Hematopoietic multipotent progenitor cell (in vitro differentiated cells): ENCODE results near the gene ANKRD2. TPM values are rescaled to one million over a fixed set of nuclear protein-coding genes. Genes with fewer than 3 reads are reported as not detected.
"Not testable (repeated sequence)": the region's sequence is repeated elsewhere in the genome, so short reads cannot be mapped to it uniquely, and the experiment has no call there.

Source experiments
- DNase-seq, 3 donors: peaks; one replicate each; pipeline ENCODE4 v3.0.0-alpha.2; 2011 to 2015; ENCODE audit warnings: low read depth in 2 of 3, low spot score in 2 of 3
- total RNA-seq: library from RNA; depleted of rRNA; stranded (reverse); fragments of >200 nt; gene quantifications from one replicate; pipeline ENCODE4 v1.2.3, GENCODE V29; 2012

The ANKRD2 gene
- total RNA-seq, 1 donor, result not detected

DNA sequence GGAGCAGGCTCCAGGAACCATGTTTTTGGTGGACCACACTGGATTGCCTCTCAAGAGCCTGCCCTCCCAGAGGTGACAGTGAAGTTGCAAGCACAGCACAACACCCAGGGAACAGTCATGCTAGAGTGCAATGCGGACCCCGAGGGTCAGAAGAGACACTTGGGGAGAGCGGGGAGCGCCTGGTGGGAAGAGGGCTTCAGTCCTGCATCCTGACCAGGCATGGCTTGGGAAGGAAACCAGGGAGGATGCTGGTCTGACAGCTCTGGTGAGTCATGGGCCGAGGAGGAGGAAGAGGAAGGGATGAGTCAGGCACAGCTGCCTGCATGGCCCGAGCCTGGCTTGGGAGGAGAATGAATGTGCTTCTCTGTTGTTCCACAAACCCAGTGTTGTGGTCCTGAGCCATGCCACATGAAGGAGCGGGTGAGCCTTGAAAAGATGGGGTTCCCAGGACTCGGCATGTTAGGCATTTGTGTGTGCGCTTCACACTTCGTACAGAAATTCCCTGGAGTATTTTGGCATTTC lies 29.5 kb upstream of the ANKRD2 start:
- DNase-seq, result peak in 2 of 3 donors; percentile 61 to 89

DNA sequence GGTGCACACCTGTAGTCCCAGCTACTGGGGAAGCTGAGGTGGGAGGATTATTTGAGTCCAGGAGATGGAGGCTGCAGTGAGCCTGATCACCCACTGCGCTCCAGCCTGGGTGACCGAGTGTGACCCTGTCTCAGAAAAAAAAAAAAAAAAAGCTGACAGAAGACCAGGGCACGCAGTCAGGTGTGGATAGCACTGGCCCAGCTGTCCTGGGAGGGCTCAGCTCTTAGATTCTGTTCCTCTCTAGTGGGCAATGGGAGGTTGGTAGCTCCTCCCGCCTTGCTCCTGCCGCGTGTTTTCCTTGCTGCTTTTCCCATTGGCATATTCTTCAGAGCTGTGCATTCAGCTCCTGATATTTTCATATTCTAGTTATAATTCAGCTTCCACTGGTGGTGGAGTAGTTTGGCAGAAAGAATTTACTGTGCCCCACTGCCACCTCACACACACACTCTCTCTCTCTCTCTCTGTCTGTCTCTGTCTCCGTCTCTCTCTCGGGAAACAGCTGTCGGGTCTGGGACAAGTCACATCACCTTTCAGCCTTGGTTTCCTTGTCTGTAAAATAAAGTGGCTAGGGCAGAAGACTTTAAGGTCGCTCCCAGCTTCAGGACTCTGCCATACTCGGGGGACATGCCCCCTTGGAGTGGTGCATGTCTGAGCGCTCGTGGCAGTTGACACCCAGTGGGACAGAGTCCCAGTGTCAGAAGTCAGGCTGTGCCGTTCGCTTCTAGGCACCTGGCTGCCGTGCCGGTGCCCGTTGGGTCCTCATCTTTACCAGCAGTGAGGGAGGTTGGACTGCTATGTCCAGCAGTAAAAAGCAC lies 25.9 kb upstream of the ANKRD2 start:
- DNase-seq, result no peak

DNA sequence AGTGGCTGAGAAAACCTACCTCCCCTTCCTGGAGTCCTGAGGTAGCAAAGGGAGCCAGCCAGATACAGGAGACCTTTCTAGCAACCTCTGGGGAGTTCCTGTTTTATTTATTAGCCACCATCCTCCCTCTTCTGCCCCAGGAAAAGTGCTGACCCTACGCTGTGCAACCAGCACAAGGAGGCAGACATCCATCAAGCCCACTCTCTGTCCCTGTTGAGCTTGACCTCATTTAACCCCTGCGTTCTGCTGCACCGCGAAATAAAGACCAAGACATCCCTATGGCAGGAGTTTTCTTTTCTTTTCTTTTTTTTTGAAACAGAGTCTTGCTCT lies 25.3 kb upstream of the ANKRD2 start:
- DNase-seq, result no peak

DNA sequence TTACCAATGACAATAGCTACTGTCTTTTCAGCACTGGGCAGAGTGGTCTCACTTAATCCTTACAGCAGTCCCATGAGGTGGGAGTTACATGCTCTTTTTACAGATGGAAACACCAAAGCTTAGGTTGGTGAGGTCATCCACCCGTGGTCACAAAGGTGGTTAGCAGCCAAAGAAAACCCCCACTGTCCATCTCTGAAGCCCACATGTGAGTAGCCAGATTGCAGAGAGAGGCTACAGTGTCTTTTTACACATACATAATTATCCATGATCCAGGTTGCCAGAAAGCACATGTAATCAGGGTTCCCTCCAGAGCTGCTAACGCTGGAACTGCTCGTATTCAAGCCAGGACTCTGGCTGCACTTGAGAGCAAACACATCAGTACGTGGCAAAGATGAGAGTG lies 24.6 kb upstream of the ANKRD2 start:
- DNase-seq, result no peak

DNA sequence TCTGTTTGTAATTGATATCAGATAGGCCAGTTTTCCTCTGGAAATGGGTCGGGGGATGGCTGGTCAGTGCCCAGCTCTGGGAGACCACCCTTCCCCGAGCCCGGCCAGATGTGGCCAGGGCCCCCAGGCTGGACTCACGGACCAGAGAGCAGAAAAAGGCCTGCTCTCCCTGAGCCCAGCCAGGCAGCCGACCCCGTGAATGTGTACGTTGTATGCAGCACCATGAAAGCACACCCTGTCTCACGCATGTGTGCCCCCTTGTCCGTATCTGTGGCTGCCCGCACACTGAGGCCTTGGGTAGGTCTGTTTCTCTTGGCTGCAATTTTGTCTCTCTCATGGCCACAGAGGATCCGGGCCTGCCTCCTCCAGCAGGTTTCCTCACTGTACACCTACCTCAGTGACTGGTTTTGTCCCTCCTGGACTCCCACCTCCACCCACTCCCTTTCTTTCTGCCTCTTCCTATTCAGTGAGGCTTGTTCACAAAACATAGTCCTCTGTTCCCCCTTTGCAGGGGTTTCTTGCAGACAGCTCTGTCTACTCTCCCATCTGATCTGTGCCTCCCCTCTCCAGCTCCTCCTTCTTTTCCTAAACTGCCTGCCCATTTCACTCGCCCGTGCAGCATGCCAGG lies 23.6 kb upstream of the ANKRD2 start:
- DNase-seq, result no peak

DNA sequence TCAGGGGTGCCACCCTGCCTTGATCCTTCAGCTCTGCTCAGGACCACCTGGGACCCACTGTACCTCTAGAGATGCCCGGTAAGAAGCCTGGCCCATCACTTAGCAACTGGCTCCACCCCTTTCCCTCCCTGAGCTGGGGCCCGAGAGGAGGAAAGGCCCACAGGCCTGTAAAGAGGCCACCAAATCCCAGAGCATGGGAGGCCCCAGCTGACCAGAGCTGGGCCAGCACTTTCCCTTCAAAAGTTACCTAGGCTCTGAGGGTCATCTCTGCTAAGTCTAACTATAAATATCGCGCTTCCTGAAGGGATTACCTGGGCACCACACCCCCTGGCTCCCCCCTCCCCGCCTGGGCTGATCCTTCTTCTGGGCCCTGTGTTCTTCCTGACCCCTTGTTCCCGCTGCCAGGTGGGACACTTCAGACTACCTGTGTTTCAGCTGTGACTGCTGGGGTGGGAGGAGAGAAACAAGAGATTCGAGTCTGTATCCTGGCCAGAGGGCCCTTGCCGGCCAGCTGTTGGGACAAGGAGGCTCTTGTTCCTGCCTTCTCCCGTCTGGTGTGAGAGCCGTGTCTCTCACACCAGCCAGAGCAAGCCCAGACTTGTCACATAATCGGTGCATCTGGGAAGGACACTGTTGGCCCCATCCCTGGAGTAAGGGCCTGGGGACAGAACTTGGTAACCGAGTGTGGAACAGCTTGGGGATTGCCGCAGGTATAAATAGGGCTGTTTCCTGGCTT lies 22.8 kb upstream of the ANKRD2 start:
- DNase-seq, result no peak

DNA sequence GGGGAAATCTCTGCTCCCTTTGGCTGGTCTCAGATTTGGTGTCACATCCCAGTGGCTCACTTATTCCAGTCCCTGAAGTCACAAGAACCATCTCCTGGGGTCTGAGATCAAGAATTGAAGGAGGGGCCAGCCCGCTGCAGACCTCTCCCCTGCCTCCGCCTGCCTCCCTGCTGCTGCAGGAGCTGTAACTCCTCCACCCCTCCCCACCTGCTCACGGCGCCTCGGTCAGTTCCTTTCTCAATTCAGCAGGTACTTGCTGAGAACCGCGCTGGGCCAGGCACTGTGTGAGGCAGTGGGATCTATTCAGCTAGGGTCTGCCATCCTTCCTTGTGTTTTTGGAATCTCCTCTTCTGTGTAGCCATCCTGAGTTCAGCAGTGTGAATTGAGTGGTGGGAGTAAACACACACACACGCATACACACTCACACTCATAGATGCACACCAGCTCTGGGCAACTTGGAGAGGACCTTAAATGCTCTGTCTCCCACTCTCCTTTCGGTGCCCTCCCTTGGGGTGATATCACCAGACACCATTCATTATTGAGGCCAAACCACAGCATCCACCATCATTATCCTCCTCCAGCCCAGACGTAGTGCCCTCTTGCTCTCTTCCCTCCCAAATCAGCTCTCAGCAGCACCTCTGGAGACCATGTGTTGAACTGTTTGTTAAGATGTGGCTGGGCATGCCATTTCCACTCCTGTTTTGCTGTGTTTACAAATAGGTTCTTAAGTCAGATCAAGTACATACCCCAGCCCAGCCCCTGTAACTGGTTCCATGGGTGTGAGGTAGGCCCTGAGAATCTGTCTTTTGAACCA lies 22.0 kb upstream of the ANKRD2 start:
- no peak for DNase-seq

DNA sequence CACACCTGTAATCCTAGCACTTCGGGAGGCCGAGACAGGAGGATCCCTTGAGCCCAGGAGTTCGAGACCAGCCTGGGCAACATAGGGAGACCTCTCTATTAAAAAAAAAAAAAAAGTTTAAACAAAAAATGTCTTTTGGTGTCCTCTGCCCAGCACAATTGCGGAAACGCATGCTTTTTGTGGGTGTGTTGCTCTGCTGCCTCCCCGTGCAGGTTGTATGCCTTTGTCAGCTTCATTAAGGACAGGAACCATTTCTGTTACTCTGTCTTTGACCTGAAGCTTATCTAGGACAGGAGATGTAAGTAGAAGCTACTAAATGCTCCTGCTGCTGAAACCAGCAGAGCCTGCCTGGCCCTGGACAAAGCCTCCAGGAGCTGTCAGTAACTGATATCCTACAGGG lies 21.3 kb upstream of the ANKRD2 start:
- no peak for DNase-seq

DNA sequence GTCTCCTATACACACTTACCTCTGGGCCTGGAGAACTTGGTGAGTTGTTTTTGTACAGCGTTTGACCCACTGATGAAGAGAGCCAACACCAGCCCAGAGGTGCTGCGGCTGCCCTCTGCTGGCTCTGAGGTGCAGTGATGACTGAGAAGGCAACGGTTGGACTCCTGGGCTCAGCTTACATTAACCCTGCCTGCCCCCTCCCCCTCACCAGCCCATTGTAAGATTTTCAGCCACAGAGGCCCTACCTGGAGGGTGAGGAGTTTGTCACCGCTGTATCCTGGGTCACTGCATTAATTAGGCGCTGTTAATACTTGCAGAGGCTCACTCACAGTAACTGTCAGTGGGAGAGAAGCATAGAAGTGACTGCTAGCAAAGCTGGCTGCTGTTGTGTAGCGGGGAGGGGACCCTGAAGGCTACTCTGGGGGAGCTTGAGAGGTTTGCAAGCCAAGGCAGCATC lies 19.0 kb upstream of the ANKRD2 start:
- peak in 2 of 3 donors; percentile 50 to 59 for DNase-seq

DNA sequence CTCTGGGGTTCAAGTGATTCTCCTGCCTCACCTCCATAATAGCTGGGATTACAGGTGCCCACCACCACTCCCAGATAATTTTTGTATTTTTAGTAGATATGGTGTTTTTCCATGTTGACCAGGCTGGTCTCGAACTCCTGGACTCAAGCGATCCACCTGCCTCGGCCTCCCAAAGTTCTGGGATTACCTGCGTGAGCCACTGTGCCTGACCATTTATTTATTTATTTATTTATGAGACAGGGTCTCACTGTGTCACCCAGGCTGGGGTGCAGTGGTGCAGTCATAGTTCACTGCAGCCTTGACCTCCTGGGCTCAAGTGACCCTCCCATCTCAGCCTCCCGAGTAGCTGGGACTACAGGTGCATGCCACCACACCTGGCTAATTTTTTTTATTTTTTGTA lies 18.2 kb upstream of the ANKRD2 start:
- not testable (repeated sequence) for DNase-seq

DNA sequence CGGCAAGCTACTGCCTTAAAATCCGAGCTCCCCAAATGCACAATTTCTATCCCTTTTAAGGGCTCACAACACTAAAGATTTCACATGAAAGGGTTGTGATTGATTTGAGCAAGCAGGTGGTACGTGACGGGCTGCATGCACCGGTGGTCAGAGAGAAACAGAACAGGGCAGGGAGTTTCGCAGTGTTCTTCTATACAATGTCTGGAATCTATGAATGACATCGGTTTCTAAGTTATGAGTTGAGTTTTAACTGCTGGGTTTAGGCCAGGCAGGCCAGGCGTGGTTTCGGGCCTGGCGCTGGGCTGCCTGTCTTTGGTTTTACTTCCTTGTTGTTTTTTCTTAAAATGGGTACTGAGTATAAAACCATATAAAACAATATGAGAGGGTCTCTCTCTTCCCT lies 17.0 kb upstream of the ANKRD2 start:
- DNase-seq, result not testable (repeated sequence)

DNA sequence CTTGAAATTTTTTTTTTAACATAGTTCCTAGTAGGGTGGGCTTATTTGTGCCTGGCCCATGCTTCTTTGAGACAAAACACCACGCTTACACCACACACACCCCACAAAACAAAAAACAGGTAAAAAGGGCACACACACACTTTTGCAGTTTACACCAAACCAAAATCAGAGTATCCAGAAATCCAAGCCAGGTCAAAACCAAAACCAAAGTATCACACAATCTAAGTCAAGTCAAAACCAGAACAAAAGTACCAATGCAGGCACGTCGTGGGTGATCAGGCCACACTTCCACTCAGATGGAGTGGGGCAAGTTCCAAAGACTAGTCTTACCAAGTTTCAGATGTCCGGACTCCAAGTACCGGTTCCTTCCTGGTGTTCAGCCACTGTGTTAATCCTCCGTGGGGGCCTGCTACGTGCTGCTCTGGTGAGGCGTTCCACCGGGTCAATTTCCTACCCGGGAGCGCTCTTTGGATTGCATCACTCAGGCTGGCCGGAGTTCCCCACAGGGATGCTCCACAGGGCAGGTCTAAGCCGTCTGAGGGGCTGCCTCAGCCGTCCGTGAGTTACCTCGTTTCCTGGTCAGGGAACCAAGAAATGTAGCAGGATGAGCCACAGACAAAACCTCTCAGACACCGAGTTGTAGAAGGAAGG lies 11.7 kb upstream of the ANKRD2 start:
- not testable (repeated sequence) for DNase-seq

DNA sequence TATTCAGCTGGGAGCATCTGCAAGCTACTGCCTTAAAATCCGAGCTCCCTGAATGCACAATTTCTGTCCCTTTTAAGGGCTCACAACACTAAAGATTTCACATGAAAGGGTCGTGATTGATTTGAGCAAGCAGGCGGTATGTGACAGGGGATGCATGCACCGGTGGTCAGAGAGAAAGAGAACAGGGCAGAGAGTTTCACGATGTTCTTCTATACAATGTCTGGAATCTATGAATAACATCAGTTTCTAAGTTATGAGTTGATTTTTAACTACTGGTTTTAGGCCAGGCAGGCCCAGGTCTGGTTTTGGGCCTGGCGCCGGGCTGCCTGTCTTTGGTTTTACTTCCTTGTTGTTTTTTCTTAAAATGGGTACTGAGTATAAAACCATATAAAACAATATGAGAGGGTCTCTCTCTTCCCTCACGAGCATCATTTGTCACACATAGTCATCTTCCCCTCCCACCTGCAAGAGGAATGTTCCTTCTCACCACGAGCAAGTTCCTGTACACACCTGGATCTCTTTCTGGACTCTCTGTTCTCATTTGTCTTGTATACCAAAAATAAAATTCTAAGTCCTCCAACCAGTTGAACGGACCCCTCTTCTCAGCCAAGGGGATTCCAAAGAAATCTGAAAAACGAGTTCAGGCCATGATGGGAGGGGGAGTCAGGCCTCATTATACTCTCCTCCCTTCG lies 11.0 kb upstream of the ANKRD2 start:
- DNase-seq, result not testable (repeated sequence)

DNA sequence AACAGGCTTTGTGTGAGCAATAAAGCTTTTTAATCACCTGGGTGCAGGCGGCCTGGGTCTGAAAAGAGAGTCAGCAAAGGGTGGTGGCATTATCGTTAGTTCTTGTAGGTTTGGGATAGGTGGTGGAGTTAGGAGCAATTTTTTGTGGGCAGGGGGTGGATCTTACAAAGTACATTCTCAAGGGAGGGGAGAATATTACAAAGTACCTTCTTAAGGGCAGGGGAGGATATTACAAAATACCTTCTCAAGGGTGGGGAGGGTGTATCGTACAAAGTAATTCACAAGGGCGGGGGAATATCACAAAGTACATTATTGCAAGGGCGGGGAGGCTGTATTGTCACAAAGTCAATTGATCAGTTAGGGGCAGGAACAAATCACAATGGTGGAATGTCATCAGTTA lies 10.2 kb upstream of the ANKRD2 start:
- DNase-seq, result not testable (repeated sequence)

DNA sequence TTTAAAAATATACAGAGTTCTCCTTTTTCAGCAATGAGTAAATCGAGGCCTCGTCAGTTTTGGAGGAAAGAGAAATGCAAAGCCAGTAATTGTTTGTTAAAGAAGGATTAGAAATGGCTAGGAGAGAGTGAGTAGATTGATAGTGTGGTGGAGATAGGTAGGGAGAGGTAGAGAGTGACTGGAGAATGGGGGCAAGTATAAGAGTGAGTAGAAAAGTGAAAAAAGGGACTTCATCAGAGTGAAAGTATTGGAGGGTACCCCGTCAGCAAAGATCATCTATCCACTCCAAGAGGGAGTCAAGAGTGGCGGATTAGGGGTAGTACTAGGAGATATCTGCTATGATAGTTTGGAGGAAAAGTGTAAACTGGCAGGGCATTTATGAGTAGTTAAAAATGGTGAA lies 9.2 kb upstream of the ANKRD2 start:
- DNase-seq, result no peak

DNA sequence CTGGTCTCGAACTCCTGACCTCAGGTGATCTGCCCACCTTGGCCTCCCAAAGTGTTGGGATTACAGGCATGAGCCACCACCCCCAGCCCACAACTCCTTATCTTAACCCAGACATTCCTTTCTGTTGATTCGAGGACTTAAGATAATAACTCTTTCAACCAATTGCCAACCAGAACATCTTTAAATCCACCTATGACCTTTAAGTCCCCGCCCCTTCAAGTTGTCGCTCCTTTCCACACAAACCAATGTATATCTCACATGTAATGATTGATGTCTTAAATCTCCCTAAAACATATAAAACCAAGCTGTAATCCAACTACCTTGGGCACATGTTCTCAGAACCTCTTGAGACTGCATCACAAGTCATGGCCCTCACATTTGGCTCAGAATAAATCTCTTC lies 7.8 kb upstream of the ANKRD2 start:
- no peak for DNase-seq

DNA sequence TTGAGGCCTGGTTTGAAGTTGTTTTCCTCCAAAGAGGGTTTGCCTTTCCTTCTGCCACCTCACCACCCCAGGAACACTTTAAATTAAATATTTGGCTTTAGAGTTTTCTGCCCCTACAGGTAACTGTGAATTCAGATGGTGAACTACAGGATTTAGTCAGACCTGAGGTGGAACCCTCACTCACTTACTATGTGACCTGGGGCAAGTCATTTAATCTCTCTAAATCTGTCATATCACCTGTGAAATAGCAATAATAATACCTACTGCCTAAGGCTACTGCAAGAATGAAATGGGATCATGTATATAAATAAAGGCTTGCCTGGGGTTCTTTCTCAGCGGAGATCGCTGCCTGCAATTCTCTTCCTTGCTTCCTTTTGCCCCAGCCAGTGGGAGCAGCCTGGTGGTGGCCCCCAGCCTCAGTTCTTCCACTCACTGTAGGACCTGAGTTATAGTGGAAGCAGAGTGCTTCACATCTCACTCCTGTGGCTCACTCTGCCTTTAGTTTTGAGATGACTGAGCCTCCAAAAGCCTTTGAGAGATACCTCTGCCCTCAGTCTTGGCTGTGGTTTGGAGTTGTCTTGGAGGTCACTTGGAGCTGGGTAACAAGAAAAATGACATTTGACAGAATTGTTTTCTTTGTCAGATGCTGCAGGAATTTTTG lies 6.1 kb upstream of the ANKRD2 start:
- no peak for DNase-seq

DNA sequence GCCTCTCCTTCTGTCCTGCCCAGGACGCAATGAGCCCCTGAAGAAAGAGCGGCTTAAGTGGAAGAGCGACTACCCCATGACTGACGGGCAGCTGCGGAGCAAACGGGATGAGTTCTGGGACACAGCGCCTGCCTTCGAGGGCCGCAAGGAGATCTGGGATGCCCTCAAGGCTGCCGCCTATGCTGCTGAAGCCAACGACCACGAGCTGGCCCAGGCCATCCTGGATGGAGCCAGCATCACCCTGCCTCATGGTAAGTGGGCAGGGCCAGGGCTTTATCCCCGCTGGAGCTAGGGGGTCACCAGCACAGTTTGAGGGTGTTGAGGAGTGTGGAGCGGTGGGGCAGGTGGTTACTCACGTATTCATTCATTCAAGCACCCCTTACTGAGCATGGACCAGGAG lies 4.7 kb upstream of the ANKRD2 start:
- DNase-seq, result no peak
